ENCODE measurements around the gene NR1D1.

The NR1D1 gene

GRCh38 chr17:40111221-40112128 lies 11.1 kb upstream of the NR1D1 start:
- DNase-seq (ENCODE audit: low read depth in 2 of 2) = peak in 1 of 2 donors; percentile 53

- no peak for DNase-seq (ENCODE audit: low read depth in 2 of 2)
Observed at GRCh38 chr17:40110026-40110845, 9.8 kb upstream of the NR1D1 start.

- DNase-seq (ENCODE audit: low read depth in 2 of 2) = no peak
Observed at GRCh38 chr17:40108970-40109824, 8.8 kb upstream of the NR1D1 start.

- DNase-seq (ENCODE audit: low read depth in 2 of 2) = no peak
Observed at GRCh38 chr17:40107522-40108174, 7.3 kb upstream of the NR1D1 start.

- no peak for DNase-seq (ENCODE audit: low read depth in 2 of 2)
Observed at GRCh38 chr17:40106760-40107521, 6.6 kb upstream of the NR1D1 start.

- DNase-seq (ENCODE audit: low read depth in 2 of 2) = no peak
Observed at GRCh38 chr17:40105861-40106759, 5.7 kb upstream of the NR1D1 start.

GRCh38 chr17:40104594-40105486 lies 4.5 kb upstream of the NR1D1 start:
- DNase-seq (ENCODE audit: low read depth in 2 of 2) = no peak

GRCh38 chr17:40103688-40104087 lies 3.3 kb upstream of the NR1D1 start:
- no peak for DNase-seq (ENCODE audit: low read depth in 2 of 2)

GRCh38 chr17:40103071-40103661 lies 2.8 kb upstream of the NR1D1 start:
- no peak for DNase-seq (ENCODE audit: low read depth in 2 of 2)

- no peak for DNase-seq (ENCODE audit: low read depth in 2 of 2)
Observed at GRCh38 chr17:40101367-40102210, 1.2 kb upstream of the NR1D1 start.

GRCh38 chr17:40100669-40101366 lies 429 bp upstream of the NR1D1 start:
- peak; percentile 87 to 90 for DNase-seq (ENCODE audit: low read depth in 2 of 2)

- DNase-seq (ENCODE audit: low read depth in 2 of 2) = no peak
Observed at GRCh38 chr17:40099619-40100418, 570 bp downstream of the NR1D1 start.

- peak; percentile 99 for DNase-seq (ENCODE audit: low read depth in 2 of 2)
Observed at GRCh38 chr17:40098846-40099618, 1.4 kb downstream of the NR1D1 start.

- no peak for DNase-seq (ENCODE audit: low read depth in 2 of 2)
Observed at GRCh38 chr17:40097931-40098845, 2.2 kb downstream of the NR1D1 start.

All from stimulated activated CD8-positive, alpha-beta memory T cell treated with anti-CD3 and anti-CD28 coated beads, Interleukin-7, amount 100 ng/mL, for 4 hours (primary cell).